K562 (cell line): Measurements from ENCODE around the gene ARHGEF12. TPM values are rescaled to one million over a fixed set of nuclear protein-coding genes. Genes with fewer than 3 reads are reported as not detected.

ENCODE experiments used
- ATAC-seq: fragments of 200-7000 bp; cut with Tn5 transposase; 3 replicates; pipeline ENCODE4 v1.9.1; 2020; ENCODE audit warnings: moderate library complexity
- BruUV-seq: library from RNA; stranded (reverse); fragments of 400-500 nt; replicated peaks from 2 replicates; lab custom pipeline; 2021; lab: Mats Ljungman, UMichigan
- CTCF ChIA-PET: fragments of 300-600 bp; formaldehyde crosslinking; extraction: SDS; loops from one replicate; lab custom pipeline; 2021; ENCODE audit warnings: low intra/inter-chr PET ratio; lab: Yijun Ruan, JAX
- POLR2A ChIA-PET: fragments of 300-600, 350-650 bp; sonication (Branson Sonifier 250); formaldehyde crosslinking; extraction: SDS; loops from one replicate; lab custom pipeline; 2021; ENCODE audit warnings: antibody characterized with exemption, inconsistent platforms; lab: Yijun Ruan, JAX
- DNase-seq, 4 experiments: peaks; one replicate each; pipeline versions ENCODE4 v3.0.0 to v3.0.0-alpha.2; 2011 to 2018; ENCODE audit warnings: low spot score in 3 of 4, mixed read lengths in 3 of 4; ENCODE audit errors: extremely low read depth in 1 of 4
- FAIRE-seq: peaks from 2 replicates; lab custom pipeline; 2011; peaks lifted over from hg19 to GRCh38; lab: Jason Lieb, UNC
- H2AFZ ChIP-seq: 2 replicates; pipeline ENCODE4 v1.6.0; 2011; ENCODE audit warnings: low read depth, low read length, control low read depth, inconsistent platforms
- H3K27ac ChIP-seq: fragments of 200-600 bp; 3 replicates; pipeline ENCODE4 v1.8.0; 2011; ENCODE audit warnings: low read depth, mild to moderate bottlenecking, control low read depth, inconsistent platforms, low read length, moderate library complexity, mixed read lengths; ENCODE audit errors: extremely low read depth
- H3K27me3 ChIP-seq, 2 experiments: fragments of 300-600 bp in 1 of 2; 2 replicates in 1 of 2; 3 replicates in 1 of 2; pipeline versions ENCODE4 v1.6.0 to v1.8.0; 2011; ENCODE audit warnings: inconsistent platforms in 2 of 2, low read length in 2 of 2, mild to moderate bottlenecking in 1 of 2, mixed read lengths in 1 of 2, moderate library complexity in 1 of 2; ENCODE audit not compliant: control insufficient read depth in 2 of 2, insufficient read depth in 2 of 2
- H3K36me3 ChIP-seq: fragments of 300-600 bp; 3 replicates; pipeline ENCODE4 v1.8.0; 2011; ENCODE audit warnings: mild to moderate bottlenecking, low read length, inconsistent platforms; ENCODE audit not compliant: control insufficient read depth, insufficient read depth
- H3K4me1 ChIP-seq, 2 experiments: fragments of 200-600 bp in 1 of 2; replicated peaks in 1 of 2; 2 replicates in 1 of 2; 3 replicates in 1 of 2; pipeline versions ENCODE4 v1.5.1 to v1.8.0; 2011; ENCODE audit warnings: inconsistent platforms in 2 of 2, low read length in 2 of 2, mild to moderate bottlenecking in 1 of 2, mixed read lengths in 1 of 2, moderate library complexity in 1 of 2; ENCODE audit not compliant: control insufficient read depth in 2 of 2, insufficient read depth in 2 of 2
- H3K4me2 ChIP-seq: 2 replicates; pipeline ENCODE4 v1.6.1; 2011; ENCODE audit warnings: low read length, control low read depth, inconsistent platforms, mixed read lengths; ENCODE audit not compliant: insufficient read depth
- H3K4me3 ChIP-seq: fragments of 200-600 bp; sonication (generic), shearing (Covaris generic); 2 replicates; pipeline ENCODE4 v1.5.1; 2016; ENCODE audit warnings: control low read depth, inconsistent platforms
- H3K79me2 ChIP-seq: fragments of 200-600 bp; 3 replicates; pipeline ENCODE4 v1.8.0; 2011; ENCODE audit warnings: low read length, inconsistent platforms; ENCODE audit not compliant: control insufficient read depth, insufficient read depth
- H3K9ac ChIP-seq, 2 experiments: 2 replicates each; pipeline versions ENCODE4 v1.6.0 to v1.6.1; 2011; ENCODE audit warnings: low read depth in 2 of 2, low read length in 2 of 2, control low read depth in 1 of 2, inconsistent platforms in 1 of 2, mild to moderate bottlenecking in 1 of 2, mixed read lengths in 1 of 2; ENCODE audit not compliant: insufficient read depth in 1 of 2
- H3K9me1 ChIP-seq: one replicate; pipeline ENCODE4 v1.6.0; 2011; ENCODE audit warnings: inconsistent platforms, mild to moderate bottlenecking, low read length, moderate library complexity; ENCODE audit not compliant: control insufficient read depth, insufficient read depth
- H3K9me3 ChIP-seq: replicated peaks from 2 replicates; pipeline ENCODE4 v1.5.1; 2011; ENCODE audit warnings: low read depth, low read length, inconsistent platforms; ENCODE audit not compliant: control insufficient read depth, insufficient read depth
- H4K20me1 ChIP-seq: replicated peaks from 2 replicates; pipeline ENCODE4 v1.6.1; 2011; ENCODE audit warnings: low read length, inconsistent platforms, mixed read lengths; ENCODE audit not compliant: control insufficient read depth, insufficient read depth
- ATF2 ChIP-seq: sonication (generic); formaldehyde crosslinking; IDR thresholded peaks from 2 replicates; pipeline ENCODE4 v1.8.1; 2022; ENCODE audit warnings: missing genetic modification reagents
- CAMTA2 ChIP-seq: fragments of 250-450 bp; sonication (Bioruptor Pico); conservative IDR thresholded peaks from 2 replicates; pipeline ENCODE4 v1.5.1; 2022
- E2F5 ChIP-seq: sonication (generic); formaldehyde crosslinking; IDR thresholded peaks from 2 replicates; pipeline ENCODE4 v1.8.0; 2022; ENCODE audit warnings: mild to moderate bottlenecking, missing genetic modification reagents
- GABPB1 ChIP-seq: sonication (generic); formaldehyde crosslinking; IDR thresholded peaks from 2 replicates; pipeline ENCODE4 v1.8.0; 2022; ENCODE audit warnings: mild to moderate bottlenecking, missing genetic modification reagents
- GMEB1 ChIP-seq: fragments of 250-450 bp; sonication (Bioruptor Pico); IDR thresholded peaks from 2 replicates; pipeline ENCODE4 v1.4.0; 2020; ENCODE audit warnings: mild to moderate bottlenecking
- HEY1 ChIP-seq: fragments of 250-450 bp; sonication (Bioruptor Pico); IDR thresholded peaks from 2 replicates; pipeline ENCODE4 v1.5.0; 2020; ENCODE audit warnings: mild to moderate bottlenecking, moderate library complexity, borderline replicate concordance
- MAX ChIP-seq: sonication (generic); formaldehyde crosslinking; IDR thresholded peaks from 2 replicates; pipeline ENCODE4 v1.9.0; 2022; ENCODE audit warnings: mild to moderate bottlenecking, missing genetic modification reagents
- NFXL1 ChIP-seq: fragments of 450-650 bp; formaldehyde crosslinking; IDR thresholded peaks from 2 replicates; pipeline ENCODE4 v1.4.0; 2021; ENCODE audit warnings: mild to moderate bottlenecking
- NRF1 ChIP-seq, 2 experiments: fragments of 450-650 bp; IDR thresholded peaks in 1 of 2; conservative IDR thresholded peaks in 1 of 2; 2 replicates each; pipeline ENCODE4 v1.6.1; 2014; ENCODE audit warnings: mild to moderate bottlenecking in 2 of 2
- PCBP2 ChIP-seq: fragments of 200-400 bp; formaldehyde crosslinking; IDR thresholded peaks from 2 replicates; pipeline ENCODE4 v1.6.1; 2018; ENCODE audit warnings: low read length, low read depth, mild to moderate bottlenecking, moderate library complexity; ENCODE audit not compliant: poor library complexity, severe bottlenecking
- RFX7 ChIP-seq: fragments of 250-450 bp; sonication (Bioruptor Pico); IDR thresholded peaks from 2 replicates; pipeline ENCODE4 v1.5.1; 2021; ENCODE audit warnings: mild to moderate bottlenecking
- TFAM ChIP-seq: fragments of 250-450 bp; sonication (Bioruptor Pico); conservative IDR thresholded peaks from 2 replicates; pipeline ENCODE4 v1.5.0; 2021; ENCODE audit warnings: mild to moderate bottlenecking, moderate library complexity
- XRCC4 ChIP-seq: IDR thresholded peaks from one replicate; pipeline ENCODE4 v1.6.1; 2011; ENCODE audit not compliant: insufficient read depth, insufficient read length; ENCODE audit errors: extremely low read depth
- YY1 ChIP-seq, 3 experiments: IDR thresholded peaks; 2 replicates each; pipeline ENCODE4 v1.6.1; 2011; ENCODE audit warnings: low read length in 2 of 3, mild to moderate bottlenecking in 2 of 3, moderate library complexity in 2 of 3, borderline replicate concordance in 1 of 3, control low read depth in 1 of 3, low read depth in 1 of 3; ENCODE audit not compliant: insufficient read depth in 3 of 3, insufficient replicate concordance in 2 of 3, control insufficient read depth in 1 of 3, insufficient read length in 1 of 3; ENCODE audit errors: extremely low read depth in 1 of 3
- ZFP1 ChIP-seq: fragments of 450-650 bp; formaldehyde crosslinking; IDR thresholded peaks from 2 replicates; pipeline ENCODE4 v1.4.0; 2020; ENCODE audit warnings: mild to moderate bottlenecking, mixed read lengths
- ZNF507 ChIP-seq: conservative IDR thresholded peaks from 2 replicates; pipeline ENCODE4 v1.6.1; 2017; ENCODE audit warnings: missing genetic modification characterization, missing compliant biosample characterization
- ZNF740 ChIP-seq, 3 experiments: fragments of 200-800 bp in 1 of 3; sonication (Bioruptor generic) in 1 of 3; sonication (generic) in 1 of 3; formaldehyde crosslinking in 1 of 3; IDR thresholded peaks; 2 replicates each; pipeline versions ENCODE4 v1.6.1 to v1.8.0; 2016 to 2022; ENCODE audit warnings: mild to moderate bottlenecking in 2 of 3, missing compliant biosample characterization in 2 of 3, missing genetic modification characterization in 2 of 3, missing genetic modification reagents in 1 of 3
- WGBS: fragments of 100-300 bp; shearing (Covaris generic); methylation state at CpG from one replicate; pipeline ENCODE4 v1.1.6; 2016; ENCODE audit warnings: low coverage, mixed read lengths; ENCODE audit not compliant: insufficient coverage; ENCODE audit errors: missing lambda C conversion rate; 5-methylcytosine and 5-hydroxymethylcytosine counted together
- in situ Hi-C: fragments of 300-500 bp; cut with MboI; formaldehyde crosslinking; loops from 4 replicates; pipeline ENCODE4 v1.15.0; 2018; ENCODE audit warnings: inconsistent platforms, mixed read lengths
- intact Hi-C: fragments of 100-400 bp; cut with micrococcal nuclease; formaldehyde crosslinking; loops from 2 replicates; pipeline ENCODE4 v1.14.2; 2022
- polyA plus RNA-seq, 8 experiments: library from polyadenylated mRNA; depleted of rRNA in 4 of 8; stranded (reverse) in 5 of 8; unstranded in 3 of 8; fragments of >200 nt; fragmentation: Nextera tagmentation in 2 of 8; fragmentation: Illumina TruSeq in 1 of 8; extraction: Ambion mirVana in 2 of 8; extraction: Trizol in 1 of 8; gene quantifications; 2 replicates each; pipeline versions ENCODE4 v1.2.1 to v1.2.3, GENCODE V29; 2011 to 2014; ENCODE audit warnings: inconsistent platforms in 1 of 8, missing spikeins in 1 of 8
- total RNA-seq, 7 experiments: library from RNA; depleted of rRNA in 6 of 7; stranded (reverse); fragments of >200 nt in 6 of 7; fragmentation: Illumina TruSeq in 2 of 7; extraction: Trizol in 2 of 7; gene quantifications; 2 replicates each; pipeline versions ENCODE4 v1.2.1 to v1.2.3, GENCODE V29; 2011 to 2021; ENCODE audit warnings: low replicate concordance in 1 of 7

The ARHGEF12 gene
- total and polyA plus RNA-seq, 9 of the 15 experiments (the other 6 are each of a cell fraction or from before 2014, with no cell fraction given) = 3.5 to 51.7 (median 29.5) TPM

GRCh38 chr11:120526241-120526640, 190.0 kb downstream of the ARHGEF12 start:
- POLR2A ChIA-PET = no interaction called here
- Histone ChIP-seq H3K9me3 (no peaks in the 10 kb centered on the region), H3K9ac (no peak overlapping the region), H4K20me1 (peaks cover 19% of the 10 kb centered on the region), H3K36me3 (no peaks in the 10 kb centered on the region), H3K9me1 (no peaks in the 10 kb centered on the region), H3K79me2 (no peaks in the 10 kb centered on the region), H3K4me3 (no peak overlapping the region), H3K4me1 (no peaks in the 10 kb centered on the region), H3K27me3 (peaks cover 44 to 88% of the 10 kb centered on the region in 2 experiments; a peak in 4 of 5 replicates), H3K27ac (no peak overlapping the region), H3K4me2 (no peak overlapping the region), H2AFZ (no peak overlapping the region)
- FAIRE-seq = no peak
- 0% methylated on average over 7 of the region's 10 CpGs for WGBS
- DNase-seq = no peak
- intact Hi-C loops = no loop called here
- CTCF ChIA-PET = no interaction called here
- no TSS peak for BruUV-seq
- ATAC-seq = no peak
- in situ Hi-C loops = loop anchor here (10.0 kb wide), 1 partner anchor 1069 kb away; no protein-coding TSS in a partner anchor
- no peak for TF ChIP-seq YY1 (IDR thresholded peaks at IDR 0.05; ENCODE audit: borderline replicate concordance in 1 of 3, control insufficient read depth in 1 of 3, extremely low read depth in 1 of 3, insufficient read depth in 3 of 3, insufficient read length in 1 of 3, insufficient replicate concordance in 2 of 3, low read depth in 1 of 3, low read length in 2 of 3)
- no peak for TF ChIP-seq NFXL1 (CRISPR knock-in tag)
- TF ChIP-seq ZFP1 (CRISPR knock-in tag) = no peak
- no peak for TF ChIP-seq ATF2 (CRISPR knock-in tag)
- no peak for TF ChIP-seq XRCC4
- TF ChIP-seq ZNF507 (tag) = no peak
- no peak for TF ChIP-seq TFAM
- no peak for TF ChIP-seq MAX (CRISPR knock-in tag)
- TF ChIP-seq PCBP2 = no peak
- TF ChIP-seq RFX7 (CRISPR knock-in tag) = no peak
- TF ChIP-seq GABPB1 (CRISPR knock-in tag) = no peak
- TF ChIP-seq HEY1 (CRISPR knock-in tag) = no peak
- no peak for TF ChIP-seq CAMTA2 (CRISPR knock-in tag)
- TF ChIP-seq E2F5 (CRISPR knock-in tag) = no peak
- no peak for TF ChIP-seq NRF1 (conservative IDR thresholded peaks at IDR 0.05 in 1 of 2, IDR thresholded peaks at IDR 0.05 in 1 of 2)
- no peak for TF ChIP-seq GMEB1 (CRISPR knock-in tag)
- TF ChIP-seq ZNF740 (CRISPR knock-in tag; IDR thresholded peaks at IDR 0.05) = no peak
- no peak for TF ChIP-seq ZNF740 (tag; IDR thresholded peaks at IDR 0.05)
